Naive thymus-derived CD4-positive, alpha-beta T cell (primary cell): ENCODE results near the gene TMEM59L. TPM values are rescaled to one million over a fixed set of nuclear protein-coding genes. Genes with fewer than 3 reads are reported as not detected.
A peak's percentile ranks its signal among the peaks of the same experiment; 100 is the strongest.

Experiments
- ATAC-seq: fragments of 150-1000 bp; cut with Tn5 transposase; 2 replicates; pipeline ENCODE4 v1.10.0; 2021; ENCODE audit warnings: mild to moderate bottlenecking, moderate library complexity
- CTCF ChIA-PET: fragments of 350-600 bp; sonication (Branson Sonifier 250); formaldehyde crosslinking; loops from one replicate; lab custom pipeline; 2021; ENCODE audit warnings: antibody characterized with exemption; lab: Charles Lee
- POLR2A ChIA-PET: fragments of 350-600 bp; sonication (Branson Sonifier 250); formaldehyde crosslinking; loops from one replicate; lab custom pipeline; 2021; ENCODE audit warnings: antibody characterized with exemption, inconsistent platforms; lab: Charles Lee
- DNase-seq, 9 donors: peaks; one replicate each; pipeline versions ENCODE4 v3.0.0 to v3.0.0-alpha.2; 2020 to 2022; ENCODE audit warnings: mixed read lengths in 1 of 9
- H3K27ac ChIP-seq: one replicate; pipeline ENCODE4 v1.7.0; 2013; ENCODE audit warnings: mild to moderate bottlenecking, low read depth, low read length, moderate library complexity
- H3K27me3 ChIP-seq, 2 donors: one replicate each; pipeline ENCODE4 v1.7.0; 2013; ENCODE audit warnings: low read length in 2 of 2, mild to moderate bottlenecking in 2 of 2, moderate library complexity in 2 of 2; ENCODE audit not compliant: control insufficient read depth in 2 of 2, insufficient read depth in 2 of 2
- H3K36me3 ChIP-seq, 3 experiments: 1 replicate in 2 of 3; 2 replicates in 1 of 3; pipeline ENCODE4 v1.7.0; 2013; ENCODE audit warnings: low read length in 3 of 3, mild to moderate bottlenecking in 3 of 3, moderate library complexity in 1 of 3; ENCODE audit not compliant: insufficient read depth in 3 of 3, control insufficient read depth in 2 of 3
- H3K4me1 ChIP-seq, 2 donors: one replicate each; pipeline ENCODE4 v1.7.0; 2013; ENCODE audit warnings: low read length in 2 of 2, mild to moderate bottlenecking in 2 of 2, moderate library complexity in 1 of 2; ENCODE audit not compliant: control insufficient read depth in 2 of 2, insufficient read depth in 2 of 2
- H3K4me3 ChIP-seq: 2 replicates; pipeline ENCODE4 v1.7.0; 2013; ENCODE audit warnings: mild to moderate bottlenecking, low read length
- H3K9me3 ChIP-seq, 3 experiments: 1 replicate in 2 of 3; 2 replicates in 1 of 3; pipeline ENCODE4 v1.7.0; 2013; ENCODE audit warnings: low read length in 3 of 3; ENCODE audit not compliant: control insufficient read depth in 2 of 3
- H3K27ac Mint-ChIP-seq, 9 donors: one replicate each; pipeline ENCODE4 v1.8.0; 2020 to 2022; ENCODE audit warnings: mixed read lengths in 9 of 9, mild to moderate bottlenecking in 8 of 9, moderate library complexity in 5 of 9, inconsistent platforms in 2 of 9
- H3K27me3 Mint-ChIP-seq, 5 donors: one replicate each; pipeline ENCODE4 v1.8.0; 2021 to 2022; ENCODE audit warnings: mixed read lengths in 5 of 5, mild to moderate bottlenecking in 1 of 5
- H3K36me3 Mint-ChIP-seq, 5 donors: one replicate each; pipeline ENCODE4 v1.8.0; 2020 to 2022; ENCODE audit warnings: mixed read lengths in 5 of 5, mild to moderate bottlenecking in 3 of 5, inconsistent platforms in 1 of 5
- H3K4me1 Mint-ChIP-seq, 7 donors: one replicate each; pipeline ENCODE4 v1.8.0; 2020 to 2022; ENCODE audit warnings: mixed read lengths in 7 of 7, mild to moderate bottlenecking in 3 of 7, inconsistent platforms in 1 of 7
- H3K4me3 Mint-ChIP-seq, 10 donors: one replicate each; pipeline ENCODE4 v1.8.0; 2020 to 2022; ENCODE audit warnings: mild to moderate bottlenecking in 10 of 10, mixed read lengths in 10 of 10, moderate library complexity in 6 of 10, inconsistent platforms in 2 of 10
- H3K9me3 Mint-ChIP-seq, 11 donors: one replicate each; pipeline ENCODE4 v1.8.0; 2020 to 2022; ENCODE audit warnings: mixed read lengths in 11 of 11, mild to moderate bottlenecking in 4 of 11, inconsistent platforms in 1 of 11, moderate library complexity in 1 of 11
- intact Hi-C, 2 donors: fragments of 100-400 bp; cut with micrococcal nuclease; formaldehyde crosslinking; loops; one replicate each; pipeline ENCODE4 v1.15.1; 2023
- polyA plus RNA-seq, 2 donors: library from polyadenylated mRNA; unstranded; fragments of 300-500 nt; fragmentation: Illumina TruSeq; gene quantifications; one replicate each; pipeline ENCODE4 v1.2.3, GENCODE V29; 2021
- total RNA-seq, 6 experiments: library from RNA in 5 of 6; stranded (reverse) in 5 of 6; gene quantifications; 1 replicate in 5 of 6; 2 replicates in 1 of 6; pipeline ENCODE4 v1.2.3 and lab custom pipeline; 2021 to 2026

Gene TMEM59L
- total RNA-seq (under 1 TPM in 2 of 5 experiments, not detected in 3; 0.22 to 0.24 TPM), polyA plus RNA-seq (under 1 TPM; 0.37 to 0.74 TPM), total RNA-seq (lab: John Stamatoyannopoulos, UW) (not detected)

GRCh38 chr19:18612772-18613588, at the start of gene TMEM59L:
TSS of gene TMEM59L (plus strand) at chr19:18612870. CDS start at chr19:18612959, 89 bp downstream.
- ATAC-seq (peak; percentile 73), DNase-seq (peak in 8 of 9 donors; percentile 36 to 68 (median 51))
- Mint-ChIP-seq H3K4me3 (peak within 1 kb of the TSS; percentile 71 to 87 (median 79)), H3K9me3 (peaks cover 0 to 3% (median 0%) of the 10 kb centered on the region in 11 donors), H3K27me3 (peaks cover 49 to 75% (median 70%) of the 10 kb centered on the region in 5 donors), H3K27ac (peak within 1 kb of the TSS in 3 of 9 donors; percentile 55 to 77 (median 62)), H3K36me3 (no peaks in the 10 kb centered on the region), H3K4me1 (peaks cover 6 to 28% (median 18%) of the 10 kb centered on the region in 7 donors)
- ChIA-PET POLR2A (interaction anchor here (0.6 to 1.5 kb wide), 4 partner anchors 9 to 176 kb away, joined by 3 to 5 read pairs (median 3); no protein-coding TSS in a partner anchor), CTCF (no interaction called here)
- intact Hi-C loops, result loop anchor here (1.0 to 5.0 kb wide), 2 partner anchors 23 to 174 kb away; no protein-coding TSS in a partner anchor
- Histone ChIP-seq H3K27ac (no peak within 1 kb of the TSS), H3K4me3 (peak within 1 kb of the TSS; percentile 61), H3K9me3 (no peaks in the 10 kb centered on the region), H3K4me1 (peaks cover 12% of the 10 kb centered on the region in 2 donors), H3K27me3 (peaks cover 11 to 26% of the 10 kb centered on the region in 2 donors), H3K36me3 (no peaks in the 10 kb centered on the region)

GRCh38 chr19:18566953-18567352, 45.7 kb upstream of the TMEM59L start:
- H3K9me3 Mint-ChIP-seq, result no peaks in the 10 kb centered on the region
- Histone ChIP-seq H3K27ac (no peak overlapping the region), H3K27me3 (no peaks in the 10 kb centered on the region), H3K9me3 (no peaks in the 10 kb centered on the region), H3K4me3 (no peak overlapping the region), H3K36me3 (peaks cover 0 to 77% (median 13%) of the 10 kb centered on the region in 3 experiments), H3K4me1 (peaks cover 0 to under 1% of the 10 kb centered on the region in 2 donors)
- H3K27me3 Mint-ChIP-seq, result peaks cover 0 to 2% (median 0%) of the 10 kb centered on the region in 5 donors
- ChIA-PET POLR2A (interaction anchor here (1.2 to 2.4 kb wide), 2 partner anchors 9 to 22 kb away, joined by 3 to 16 read pairs; partner anchors contain the start of genes KXD1 and REX1BD), CTCF (no interaction called here)
- DNase-seq (no peak), ATAC-seq (no peak)
- peaks cover 2 to 17% (median 8%) of the 10 kb centered on the region in 7 donors for H3K4me1 Mint-ChIP-seq
- intact Hi-C loops, result no loop called here
- H3K4me3 Mint-ChIP-seq, result no peak overlapping the region
- H3K27ac Mint-ChIP-seq, result no peak overlapping the region
- H3K36me3 Mint-ChIP-seq, result peaks cover 0 to 34% (median 7%) of the 10 kb centered on the region in 5 donors

DNA sequence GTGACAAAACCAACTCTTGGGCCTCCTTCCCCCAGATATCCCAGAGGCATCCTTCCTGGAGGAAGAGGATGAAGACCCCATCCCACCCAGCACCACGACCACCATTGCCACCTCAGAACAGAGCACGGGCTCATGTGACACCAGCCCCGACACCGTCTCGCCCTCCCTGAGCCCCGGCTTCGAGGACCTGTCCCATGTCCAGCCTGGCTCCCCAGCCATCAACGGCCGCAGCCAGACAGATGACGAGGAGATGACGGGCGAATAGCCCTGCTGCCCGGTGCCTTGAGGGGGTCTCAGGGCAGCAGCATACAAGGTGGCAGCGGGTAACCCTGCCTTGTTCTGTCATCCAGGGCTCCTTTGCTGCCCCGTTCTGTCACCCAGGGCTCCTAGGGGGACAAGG, 44.3 kb upstream of the TMEM59L start:
- POLR2A ChIA-PET, result interaction anchor here (0.7 to 2.4 kb wide), 3 partner anchors 10 to 372 kb away, joined by 3 to 16 read pairs (median 3); partner anchors contain the start of genes KXD1 and REX1BD
- CTCF ChIA-PET, result no interaction called here
- no peak overlapping the region for H3K4me3 ChIP-seq
- H3K4me1 Mint-ChIP-seq, result peaks cover 14 to 28% (median 19%) of the 10 kb centered on the region in 7 donors
- DNase-seq (no peak), ATAC-seq (no peak)
- H3K36me3 Mint-ChIP-seq, result peaks cover 0 to 28% (median 11%) of the 10 kb centered on the region in 5 donors
- peaks cover 0 to 2% (median 0%) of the 10 kb centered on the region in 5 donors for H3K27me3 Mint-ChIP-seq
- no peak overlapping the region for H3K27ac ChIP-seq
- H3K4me1 ChIP-seq, result peaks cover 13 to 15% of the 10 kb centered on the region in 2 donors
- intact Hi-C loops, result no loop called here
- no peak overlapping the region for H3K27ac Mint-ChIP-seq
- peaks cover under 1 to 66% (median 10%) of the 10 kb centered on the region in 3 experiments for H3K36me3 ChIP-seq
- H3K9me3 Mint-ChIP-seq, result no peaks in the 10 kb centered on the region
- H3K4me3 Mint-ChIP-seq, result no peak overlapping the region
- H3K9me3 ChIP-seq, result no peaks in the 10 kb centered on the region
- H3K27me3 ChIP-seq, result no peaks in the 10 kb centered on the region

DNA sequence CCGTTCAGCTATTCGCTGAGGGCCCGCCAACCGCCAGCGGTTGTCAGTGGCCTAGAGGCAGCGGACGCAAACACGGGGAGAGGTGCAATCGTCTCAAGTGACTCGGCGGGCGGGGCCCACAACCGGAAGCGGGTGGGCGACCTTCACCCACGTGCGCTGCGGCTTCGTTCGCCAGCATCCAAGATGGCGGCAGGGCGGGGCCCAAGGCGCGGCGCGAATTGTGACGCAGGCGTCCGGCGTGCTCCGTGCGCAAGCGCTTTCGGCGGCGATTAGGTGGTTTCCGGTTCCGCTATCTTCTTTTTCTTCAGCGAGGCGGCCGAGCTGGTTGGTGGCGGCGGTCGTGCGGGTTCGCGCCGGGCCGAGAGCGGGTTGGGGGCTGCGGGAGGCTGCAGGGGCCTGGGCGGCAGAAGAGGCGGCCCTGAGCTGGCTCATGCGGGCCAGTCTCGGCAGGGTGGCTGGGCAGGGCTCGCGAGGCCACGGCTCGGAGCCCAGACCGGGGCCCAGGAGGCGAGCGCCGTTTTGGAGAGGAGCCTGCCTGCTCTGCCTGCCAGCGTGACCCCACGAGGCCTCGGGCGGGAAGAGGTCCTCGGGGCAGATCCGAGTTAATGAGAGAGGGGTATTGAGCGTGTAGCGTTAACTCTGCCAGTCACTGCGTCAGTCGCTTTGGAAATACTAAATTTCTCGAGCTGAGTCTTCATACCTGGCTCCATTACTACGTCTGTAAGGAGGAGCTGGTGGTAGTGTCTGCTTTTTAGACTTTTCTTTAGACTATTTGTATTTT, 40.9 kb upstream of the TMEM59L start, which contains the start of gene UBA52:
UBA52 (plus strand) TSS at position 294 of the 781 bp plus-strand sequence. CDS start 1,444 bp downstream, outside the sequence.
- ATAC-seq, result peak; percentile 97
- H3K27ac Mint-ChIP-seq, result peak within 1 kb of the TSS; percentile 92 to 99 (median 96)
- CTCF ChIA-PET, result interaction anchor here (0.6 to 2.0 kb wide), 8 partner anchors 14 to 261 kb away, joined by 3 to 11 read pairs (median 4); partner anchors contain the start of genes KXD1 and REX1BD
- Histone ChIP-seq H3K36me3 (peaks cover 14 to 64% (median 26%) of the 10 kb centered on the region in 3 experiments), H3K4me1 (peaks cover 17% of the 10 kb centered on the region in 2 donors), H3K27ac (peak within 1 kb of the TSS; percentile 94), H3K4me3 (peak within 1 kb of the TSS; percentile 91), H3K27me3 (no peaks in the 10 kb centered on the region), H3K9me3 (no peaks in the 10 kb centered on the region)
- H3K9me3 Mint-ChIP-seq, result no peaks in the 10 kb centered on the region
- POLR2A ChIA-PET, result interaction anchor here (0.6 to 3.5 kb wide), 24 partner anchors 9 to 347 kb away, joined by 3 to 47 read pairs (median 4); partner anchors contain the start of genes COPE, CRTC1, DDX49 and ELL
- intact Hi-C loops, result loop anchor here (1.0 to 10.0 kb wide), 7 partner anchors 14 to 348 kb away; partner anchors contain the start of genes COPE (in 2 of the 2), DDX49 (in 2 of the 2), ELL (in 2 of the 2) and KXD1 (in 2 of the 2)
- H3K36me3 Mint-ChIP-seq, result peaks cover 0 to 35% (median 17%) of the 10 kb centered on the region in 5 donors
- peak; percentile 97 to 99 (median 98) for DNase-seq
- peak within 1 kb of the TSS; percentile 83 to 97 (median 91) for H3K4me3 Mint-ChIP-seq
- H3K27me3 Mint-ChIP-seq, result peaks cover 0 to 2% (median 0%) of the 10 kb centered on the region in 5 donors
- peaks cover 14 to 38% (median 26%) of the 10 kb centered on the region in 7 donors for H3K4me1 Mint-ChIP-seq

GRCh38 chr19:18574691-18575291, 37.9 kb upstream of the TMEM59L start:
- no peak for DNase-seq
- Mint-ChIP-seq H3K4me3 (peak overlapping the region in 5 of 10 donors; percentile 12 to 58 (median 48)), H3K4me1 (peaks cover 14 to 38% (median 25%) of the 10 kb centered on the region in 7 donors), H3K27ac (peak overlapping the region in 3 of 9 donors; percentile 46 to 81 (median 55)), H3K27me3 (peaks cover 0 to 2% (median 0%) of the 10 kb centered on the region in 5 donors), H3K9me3 (peaks cover 0 to 2% (median 0%) of the 10 kb centered on the region in 11 donors), H3K36me3 (peaks cover 0 to 31% (median 13%) of the 10 kb centered on the region in 5 donors)
- Histone ChIP-seq H3K4me1 (peaks cover 17% of the 10 kb centered on the region in 2 donors), H3K36me3 (peaks cover 14 to 55% (median 30%) of the 10 kb centered on the region in 3 experiments), H3K9me3 (no peaks in the 10 kb centered on the region), H3K27me3 (no peaks in the 10 kb centered on the region), H3K27ac (no peak overlapping the region), H3K4me3 (no peak overlapping the region)
- POLR2A ChIA-PET, result interaction anchor here (1.8 kb wide), 1 partner anchor 344 kb away, joined by 4 read pairs; the partner anchor contains the start of genes COPE and DDX49
- no peak for ATAC-seq
- CTCF ChIA-PET, result no interaction called here
- intact Hi-C loops, result loop anchor here in 1 of 2 donors (10.0 kb wide), 1 partner anchor 100 kb away; no protein-coding TSS in a partner anchor
